Neural cell (in vitro differentiated cells): Measurements from ENCODE around the gene TSEN2. TPM values are rescaled to one million over a fixed set of nuclear protein-coding genes. Genes with fewer than 3 reads are reported as not detected.

ENCODE experiments used
- H2AFZ ChIP-seq: fragments of 200-600, 300-800 bp; sonication (generic), shearing (Covaris generic); 2 replicates; pipeline ENCODE4 v1.6.0; 2014; ENCODE audit warnings: low read depth, mild to moderate bottlenecking, antibody characterized with exemption, low read length, moderate library complexity
- H3F3A ChIP-seq: fragments of 200-600 bp; shearing (Covaris generic); 2 replicates; pipeline ENCODE4 v1.6.1; 2016; ENCODE audit warnings: mild to moderate bottlenecking, moderate library complexity, mixed read lengths, antibody characterized with exemption, low read length; ENCODE audit not compliant: insufficient read depth, poor library complexity, severe bottlenecking
- H3K27ac ChIP-seq: fragments of 200-600, 300-800 bp; sonication (generic), shearing (Covaris generic); 2 replicates; pipeline ENCODE4 v1.5.1; 2014; ENCODE audit warnings: mild to moderate bottlenecking, low read length, moderate library complexity
- H3K27me3 ChIP-seq: fragments of 300-800, 200-600 bp; sonication (generic), shearing (Covaris generic); 2 replicates; pipeline ENCODE4 v1.6.0; 2014; ENCODE audit warnings: mild to moderate bottlenecking, low read depth, low read length, moderate library complexity; ENCODE audit not compliant: insufficient read depth
- H3K36me3 ChIP-seq: fragments of 300-800, 200-600 bp; sonication (generic), shearing (Covaris generic); 2 replicates; pipeline ENCODE4 v1.5.1; 2014; ENCODE audit warnings: mild to moderate bottlenecking, antibody characterized with exemption, low read length, moderate library complexity; ENCODE audit not compliant: insufficient read depth
- H3K4me2 ChIP-seq: fragments of 300-800, 200-600 bp; sonication (generic), shearing (Covaris generic); 2 replicates; pipeline ENCODE4 v1.6.0; 2014; ENCODE audit warnings: mild to moderate bottlenecking, low read length
- H3K4me3 ChIP-seq: fragments of 300-800, 200-600 bp; sonication (generic), shearing (Covaris generic); 2 replicates; pipeline ENCODE4 v1.5.1; 2014; ENCODE audit warnings: mild to moderate bottlenecking, low read length, moderate library complexity
- H3K79me2 ChIP-seq: fragments of 200-600 bp; shearing (Covaris generic); replicated peaks from 2 replicates; pipeline ENCODE4 v1.6.0; 2014; ENCODE audit warnings: mild to moderate bottlenecking, low read length, moderate library complexity; ENCODE audit not compliant: insufficient read depth
- H3K9ac ChIP-seq: fragments of 300-800, 200-600 bp; sonication (generic), shearing (Covaris generic); 2 replicates; pipeline ENCODE4 v1.6.1; 2016; ENCODE audit warnings: mild to moderate bottlenecking, low read length, mixed read lengths
- H3K9me2 ChIP-seq: fragments of 200-600 bp; shearing (Covaris generic); 2 replicates; pipeline ENCODE4 v1.6.1; 2016; ENCODE audit warnings: mild to moderate bottlenecking, low read length, mixed read lengths; ENCODE audit not compliant: insufficient read depth
- H3K9me3 ChIP-seq: fragments of 200-600, 300-800 bp; sonication (generic), shearing (Covaris generic); 2 replicates; pipeline ENCODE4 v1.6.1; 2016; ENCODE audit warnings: mild to moderate bottlenecking, mixed run types, low read length, moderate library complexity, mixed read lengths
- H4K20me1 ChIP-seq: fragments of 200-600 bp; shearing (Covaris generic); 2 replicates; pipeline ENCODE4 v1.6.1; 2016; ENCODE audit warnings: mild to moderate bottlenecking, mixed run types; ENCODE audit not compliant: insufficient read depth
- EP300 ChIP-seq: fragments of 450-650 bp; conservative IDR thresholded peaks from 2 replicates; pipeline ENCODE4 v1.6.1; 2014; ENCODE audit warnings: antibody characterized with exemption, mild to moderate bottlenecking, moderate library complexity; ENCODE audit not compliant: poor library complexity, severe bottlenecking
- EZH2 ChIP-seq: fragments of 200-600, 300-800 bp; shearing (Covaris generic), sonication (generic); IDR thresholded peaks from 2 replicates; pipeline ENCODE4 v1.6.1; 2014; ENCODE audit warnings: antibody characterized with exemption, low read length, borderline replicate concordance, mild to moderate bottlenecking; ENCODE audit not compliant: insufficient read depth, poor library complexity, severe bottlenecking
- MXI1 ChIP-seq: fragments of 450-650 bp; conservative IDR thresholded peaks from 2 replicates; pipeline ENCODE4 v1.6.1; 2014; ENCODE audit warnings: antibody characterized with exemption, mild to moderate bottlenecking; ENCODE audit not compliant: poor library complexity, severe bottlenecking
- POLR2AphosphoS5 ChIP-seq: IDR thresholded peaks from 2 replicates; pipeline ENCODE4 v1.6.1; 2012
- RAD21 ChIP-seq: fragments of 450-650 bp; conservative IDR thresholded peaks from 2 replicates; pipeline ENCODE4 v1.6.1; 2014; ENCODE audit warnings: antibody characterized with exemption, mild to moderate bottlenecking, moderate library complexity
- SMC3 ChIP-seq: fragments of 450-650 bp; conservative IDR thresholded peaks from 2 replicates; pipeline ENCODE4 v1.6.1; 2014; ENCODE audit warnings: antibody characterized with exemption, mild to moderate bottlenecking, moderate library complexity; ENCODE audit not compliant: poor library complexity
- TAF1 ChIP-seq: IDR thresholded peaks from 2 replicates; pipeline ENCODE4 v1.6.1; 2012; ENCODE audit warnings: low read depth
- polyA plus RNA-seq: library from polyadenylated mRNA; depleted of rRNA; stranded (reverse); fragments of >200 nt; gene quantifications from 2 replicates; pipeline ENCODE4 v1.2.3, GENCODE V29; 2014
- TF ChIP-seq, protein P1 (sequence below): IDR thresholded peaks from 2 replicates; pipeline ENCODE4 v1.6.1; 2012; ENCODE audit warnings: borderline replicate concordance
- TF ChIP-seq, protein P2 (sequence below): fragments of 450-650 bp; IDR thresholded peaks from 2 replicates; pipeline ENCODE4 v1.5.1; 2014; ENCODE audit warnings: antibody characterized with exemption, mild to moderate bottlenecking, moderate library complexity; ENCODE audit not compliant: poor library complexity, severe bottlenecking

TSEN2 gene
- polyA plus RNA-seq, 1 donor from 2014 or later = 22.6 TPM

DNA sequence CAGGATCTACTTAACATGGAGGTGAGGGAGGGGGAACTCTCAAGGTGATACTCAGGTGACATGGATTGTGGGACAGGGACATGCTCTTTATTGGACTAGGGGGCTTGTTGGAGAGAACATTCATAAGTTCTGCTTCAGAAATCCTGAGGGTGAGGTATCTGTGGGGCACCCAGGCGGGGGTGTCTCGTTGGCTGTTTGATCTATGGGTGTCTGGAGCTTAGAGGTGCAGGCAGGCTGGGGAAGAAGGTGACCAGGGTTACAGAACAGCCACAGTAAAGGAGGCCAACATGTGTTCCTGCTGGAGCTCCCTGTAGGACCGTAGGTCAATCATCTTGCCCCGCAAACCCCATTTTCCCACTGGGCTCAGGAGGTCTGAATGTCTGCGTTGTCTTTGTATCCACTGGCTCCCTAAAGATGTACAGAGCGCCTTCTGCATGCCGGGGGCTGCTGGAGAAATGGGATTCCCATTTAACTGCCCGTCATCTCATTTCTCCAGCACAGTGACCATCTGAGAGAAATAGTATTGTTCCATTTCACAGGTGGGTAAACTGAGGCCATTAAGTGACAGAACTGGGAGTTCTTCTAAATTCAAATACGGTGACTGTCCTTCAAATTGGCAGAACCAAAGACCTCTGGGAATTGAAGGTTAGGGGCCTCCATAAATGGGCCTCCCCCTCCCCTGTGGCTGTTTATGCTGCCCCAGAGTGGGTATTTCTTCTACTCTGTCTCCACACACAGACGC is 40.3 kb upstream of the TSEN2 start:
- Histone ChIP-seq H2AFZ (no peak overlapping the region), H3K27me3 (no peaks in the 10 kb centered on the region), H3K79me2 (no peaks in the 10 kb centered on the region), H3K9ac (no peak overlapping the region), H4K20me1 (no peaks in the 10 kb centered on the region), H3K9me3 (no peaks in the 10 kb centered on the region), H3K9me2 (no peaks in the 10 kb centered on the region), H3K27ac (no peak overlapping the region), H3K36me3 (no peaks in the 10 kb centered on the region), H3F3A (no peaks in the 10 kb centered on the region), H3K4me2 (no peak overlapping the region), H3K4me3 (no peak overlapping the region)
- TF ChIP-seq RAD21 (no peak), POLR2AphosphoS5 (no peak), EP300 (no peak), SMC3 (no peak), EZH2 (no peak), MXI1 (no peak), TAF1 (no peak)
- TF ChIP-seq, protein P1, sequence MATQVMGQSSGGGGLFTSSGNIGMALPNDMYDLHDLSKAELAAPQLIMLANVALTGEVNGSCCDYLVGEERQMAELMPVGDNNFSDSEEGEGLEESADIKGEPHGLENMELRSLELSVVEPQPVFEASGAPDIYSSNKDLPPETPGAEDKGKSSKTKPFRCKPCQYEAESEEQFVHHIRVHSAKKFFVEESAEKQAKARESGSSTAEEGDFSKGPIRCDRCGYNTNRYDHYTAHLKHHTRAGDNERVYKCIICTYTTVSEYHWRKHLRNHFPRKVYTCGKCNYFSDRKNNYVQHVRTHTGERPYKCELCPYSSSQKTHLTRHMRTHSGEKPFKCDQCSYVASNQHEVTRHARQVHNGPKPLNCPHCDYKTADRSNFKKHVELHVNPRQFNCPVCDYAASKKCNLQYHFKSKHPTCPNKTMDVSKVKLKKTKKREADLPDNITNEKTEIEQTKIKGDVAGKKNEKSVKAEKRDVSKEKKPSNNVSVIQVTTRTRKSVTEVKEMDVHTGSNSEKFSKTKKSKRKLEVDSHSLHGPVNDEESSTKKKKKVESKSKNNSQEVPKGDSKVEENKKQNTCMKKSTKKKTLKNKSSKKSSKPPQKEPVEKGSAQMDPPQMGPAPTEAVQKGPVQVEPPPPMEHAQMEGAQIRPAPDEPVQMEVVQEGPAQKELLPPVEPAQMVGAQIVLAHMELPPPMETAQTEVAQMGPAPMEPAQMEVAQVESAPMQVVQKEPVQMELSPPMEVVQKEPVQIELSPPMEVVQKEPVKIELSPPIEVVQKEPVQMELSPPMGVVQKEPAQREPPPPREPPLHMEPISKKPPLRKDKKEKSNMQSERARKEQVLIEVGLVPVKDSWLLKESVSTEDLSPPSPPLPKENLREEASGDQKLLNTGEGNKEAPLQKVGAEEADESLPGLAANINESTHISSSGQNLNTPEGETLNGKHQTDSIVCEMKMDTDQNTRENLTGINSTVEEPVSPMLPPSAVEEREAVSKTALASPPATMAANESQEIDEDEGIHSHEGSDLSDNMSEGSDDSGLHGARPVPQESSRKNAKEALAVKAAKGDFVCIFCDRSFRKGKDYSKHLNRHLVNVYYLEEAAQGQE = no peak
- TF ChIP-seq, protein P2, sequence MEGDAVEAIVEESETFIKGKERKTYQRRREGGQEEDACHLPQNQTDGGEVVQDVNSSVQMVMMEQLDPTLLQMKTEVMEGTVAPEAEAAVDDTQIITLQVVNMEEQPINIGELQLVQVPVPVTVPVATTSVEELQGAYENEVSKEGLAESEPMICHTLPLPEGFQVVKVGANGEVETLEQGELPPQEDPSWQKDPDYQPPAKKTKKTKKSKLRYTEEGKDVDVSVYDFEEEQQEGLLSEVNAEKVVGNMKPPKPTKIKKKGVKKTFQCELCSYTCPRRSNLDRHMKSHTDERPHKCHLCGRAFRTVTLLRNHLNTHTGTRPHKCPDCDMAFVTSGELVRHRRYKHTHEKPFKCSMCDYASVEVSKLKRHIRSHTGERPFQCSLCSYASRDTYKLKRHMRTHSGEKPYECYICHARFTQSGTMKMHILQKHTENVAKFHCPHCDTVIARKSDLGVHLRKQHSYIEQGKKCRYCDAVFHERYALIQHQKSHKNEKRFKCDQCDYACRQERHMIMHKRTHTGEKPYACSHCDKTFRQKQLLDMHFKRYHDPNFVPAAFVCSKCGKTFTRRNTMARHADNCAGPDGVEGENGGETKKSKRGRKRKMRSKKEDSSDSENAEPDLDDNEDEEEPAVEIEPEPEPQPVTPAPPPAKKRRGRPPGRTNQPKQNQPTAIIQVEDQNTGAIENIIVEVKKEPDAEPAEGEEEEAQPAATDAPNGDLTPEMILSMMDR = no peak

DNA sequence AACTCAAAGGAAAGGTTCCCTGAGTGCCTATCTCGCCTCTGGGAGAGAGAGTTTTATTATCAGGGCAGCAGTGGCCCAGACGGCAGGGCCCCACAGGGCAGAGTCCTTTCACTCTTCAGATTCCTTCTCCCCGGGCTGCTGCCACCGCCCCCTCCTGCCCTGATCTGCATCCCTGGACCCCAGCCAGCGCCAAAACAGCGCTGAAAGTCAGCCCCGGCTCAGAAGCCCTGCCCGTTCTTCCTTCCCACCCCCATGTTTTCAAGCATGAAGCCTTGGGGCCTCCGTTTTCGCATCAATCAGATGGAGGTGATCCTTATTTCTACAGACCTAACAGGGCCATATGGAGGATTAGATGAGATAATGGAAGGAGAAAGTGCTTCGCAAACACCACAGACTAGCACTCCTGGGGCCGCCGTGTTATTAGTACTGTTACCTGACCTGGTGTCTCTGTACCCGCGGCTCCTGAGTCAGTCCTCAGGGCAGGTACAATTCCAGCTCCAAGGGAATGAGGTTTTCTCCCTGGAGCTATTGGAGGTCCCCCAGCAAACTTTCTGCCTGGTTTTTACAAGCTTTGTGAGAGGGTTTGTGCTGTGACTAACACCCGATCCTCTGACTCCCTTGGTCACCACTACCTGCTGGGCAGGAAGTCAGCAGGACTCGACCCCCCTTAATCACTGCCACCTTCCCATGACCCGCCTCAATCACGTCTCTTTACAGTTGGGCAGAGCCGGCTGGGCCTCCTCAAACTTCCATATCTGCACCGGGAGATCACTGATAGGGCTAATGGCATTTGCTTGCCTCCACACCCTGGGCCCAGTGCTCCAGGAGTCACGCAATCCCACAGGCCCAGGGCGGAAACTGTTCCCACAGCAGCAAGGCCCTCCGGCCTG is 39.5 kb upstream of the TSEN2 start:
- no peaks in the 10 kb centered on the region for H3K79me2 ChIP-seq
- H3F3A ChIP-seq = no peaks in the 10 kb centered on the region
- H3K9ac ChIP-seq = no peak overlapping the region
- no peaks in the 10 kb centered on the region for H3K27me3 ChIP-seq
- H3K36me3 ChIP-seq = no peaks in the 10 kb centered on the region
- H3K9me3 ChIP-seq = no peaks in the 10 kb centered on the region
- H2AFZ ChIP-seq = no peak overlapping the region
- H3K27ac ChIP-seq = no peak overlapping the region
- TF ChIP-seq, protein P1 = no peak
- no peak for TF ChIP-seq TAF1
- TF ChIP-seq, protein P2 = no peak
- H3K4me3 ChIP-seq = no peak overlapping the region
- no peaks in the 10 kb centered on the region for H3K9me2 ChIP-seq
- no peak overlapping the region for H3K4me2 ChIP-seq
- H4K20me1 ChIP-seq = no peaks in the 10 kb centered on the region
